GM19397 (cell line): Measurements from ENCODE around the gene MACROH2A2.
"Not testable (repeated sequence)": the region's sequence is repeated elsewhere in the genome, so short reads cannot be mapped to it uniquely, and the experiment has no call there.

Experiments used
- ATAC-seq: cut with Tn5 transposase; IDR thresholded peaks from one replicate; pipeline ENCODE4 v1.9.1; 2021; ENCODE audit warnings: mild to moderate bottlenecking, moderate library complexity; ENCODE audit not compliant: unreplicated experiment

Gene MACROH2A2

DNA sequence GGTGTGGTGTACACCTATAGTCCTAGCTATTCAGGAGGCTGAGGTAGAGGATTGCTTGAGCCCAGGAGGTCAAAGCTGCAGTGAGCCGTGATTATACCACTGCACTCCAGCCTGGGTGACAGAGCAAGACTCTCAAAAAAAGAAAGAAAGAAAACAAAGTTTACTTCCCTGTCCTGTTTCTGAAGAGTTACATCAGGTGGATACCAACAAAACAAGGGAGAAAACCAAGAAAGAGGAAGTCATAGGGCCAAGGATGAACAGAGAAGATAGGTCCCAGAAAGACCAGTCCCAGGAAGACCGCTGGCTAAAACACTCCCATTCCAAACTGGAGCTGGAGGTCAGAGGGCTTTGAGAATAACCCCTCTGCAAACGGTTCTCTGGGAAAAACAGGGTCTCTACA lies 13.5 kb downstream of the MACROH2A2 start:
- ATAC-seq = no peak

DNA sequence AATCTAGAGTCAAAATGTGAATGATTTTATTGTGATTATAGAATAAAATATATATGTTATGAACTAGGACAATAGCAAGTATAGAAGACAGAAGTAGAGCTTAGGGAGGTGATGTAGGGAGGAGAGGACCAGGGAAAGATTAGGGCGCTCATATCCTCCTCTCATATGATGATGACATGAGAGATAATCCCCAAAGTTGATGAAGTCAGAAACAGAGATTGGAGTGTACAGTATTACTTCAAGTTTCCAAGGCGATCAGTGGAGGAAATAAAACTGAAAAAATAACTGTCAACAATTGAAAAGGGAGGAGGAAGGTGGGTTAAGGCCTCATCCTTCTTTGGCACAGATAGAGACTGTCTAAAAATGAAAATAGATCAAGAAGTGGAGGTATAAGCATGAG lies 14.9 kb downstream of the MACROH2A2 start:
- no peak for ATAC-seq

DNA sequence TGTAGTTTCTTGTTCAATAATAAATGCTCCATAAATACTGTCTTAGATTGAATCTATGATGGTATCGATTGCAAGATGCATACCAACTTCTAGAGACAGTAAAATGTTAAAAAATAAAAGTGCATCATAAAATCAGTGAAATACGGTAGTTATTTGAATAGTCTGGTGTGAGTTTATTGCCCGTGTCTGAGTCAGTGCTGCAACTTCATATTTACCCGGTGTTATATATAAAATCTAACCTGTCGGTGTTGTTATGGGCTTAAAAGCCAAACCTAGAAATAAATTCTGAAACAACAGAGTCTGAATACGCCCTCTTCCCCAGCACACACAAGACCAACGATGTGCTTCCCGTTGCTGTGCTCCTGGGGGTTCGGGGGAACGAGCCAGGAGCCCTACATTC lies 16.3 kb downstream of the MACROH2A2 start:
- ATAC-seq = no peak

GRCh38 chr10:70069346-70069745 lies 16.7 kb downstream of the MACROH2A2 start:
- ATAC-seq = no peak

GRCh38 chr10:70070834-70071233 lies 18.2 kb downstream of the MACROH2A2 start:
- ATAC-seq = no peak

GRCh38 chr10:70074165-70074564 lies 21.5 kb downstream of the MACROH2A2 start:
- no peak for ATAC-seq

DNA sequence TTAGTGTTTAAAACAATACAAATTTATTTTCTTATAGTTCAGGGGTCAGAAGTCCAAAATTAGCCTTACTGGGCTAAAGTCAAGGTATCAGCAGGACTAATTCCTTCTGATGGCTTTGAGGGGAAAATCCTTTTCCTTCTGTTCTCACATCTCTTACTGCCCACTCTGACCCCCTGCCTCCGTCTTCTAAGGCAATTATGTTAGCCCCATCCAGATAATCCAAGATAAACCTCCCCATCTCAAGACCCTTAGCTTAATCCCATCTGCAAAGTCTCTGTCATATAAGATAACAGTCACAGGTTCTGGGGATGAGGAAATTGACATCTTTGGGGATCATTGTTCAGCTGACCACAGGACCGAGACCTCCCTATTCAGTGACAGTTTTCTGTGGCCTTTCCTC lies 22.3 kb downstream of the MACROH2A2 start:
- ATAC-seq = no peak

DNA sequence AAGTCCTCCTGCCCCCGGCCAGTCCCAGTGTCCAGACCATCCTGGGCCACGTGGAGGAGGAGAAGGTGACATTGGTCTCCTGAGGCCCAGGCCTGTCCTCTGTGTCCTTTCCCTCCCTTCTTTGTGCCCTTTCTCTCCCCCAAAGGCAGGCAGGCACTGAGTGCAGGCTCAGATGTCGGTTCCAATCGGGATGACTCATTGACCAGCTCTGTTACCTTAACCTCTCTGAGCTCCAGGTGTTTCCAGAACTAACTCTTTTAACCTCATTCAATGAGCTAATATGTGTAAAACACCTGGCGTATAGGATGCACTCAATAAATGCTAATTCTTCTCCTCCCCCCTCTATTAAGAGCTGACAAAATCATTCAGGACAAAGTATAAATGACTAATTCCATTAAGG lies 25.7 kb downstream of the MACROH2A2 start:
- no peak for ATAC-seq

- ATAC-seq = no peak
These were observed 26.3 kb downstream of the MACROH2A2 start for GRCh38 chr10:70078937-70079336.

- not testable (repeated sequence) for ATAC-seq
These were observed 28.1 kb downstream of the MACROH2A2 start for GRCh38 chr10:70080789-70081188.

- no peak for ATAC-seq
These were observed 31.5 kb downstream of the MACROH2A2 start for GRCh38 chr10:70084189-70084588.

DNA sequence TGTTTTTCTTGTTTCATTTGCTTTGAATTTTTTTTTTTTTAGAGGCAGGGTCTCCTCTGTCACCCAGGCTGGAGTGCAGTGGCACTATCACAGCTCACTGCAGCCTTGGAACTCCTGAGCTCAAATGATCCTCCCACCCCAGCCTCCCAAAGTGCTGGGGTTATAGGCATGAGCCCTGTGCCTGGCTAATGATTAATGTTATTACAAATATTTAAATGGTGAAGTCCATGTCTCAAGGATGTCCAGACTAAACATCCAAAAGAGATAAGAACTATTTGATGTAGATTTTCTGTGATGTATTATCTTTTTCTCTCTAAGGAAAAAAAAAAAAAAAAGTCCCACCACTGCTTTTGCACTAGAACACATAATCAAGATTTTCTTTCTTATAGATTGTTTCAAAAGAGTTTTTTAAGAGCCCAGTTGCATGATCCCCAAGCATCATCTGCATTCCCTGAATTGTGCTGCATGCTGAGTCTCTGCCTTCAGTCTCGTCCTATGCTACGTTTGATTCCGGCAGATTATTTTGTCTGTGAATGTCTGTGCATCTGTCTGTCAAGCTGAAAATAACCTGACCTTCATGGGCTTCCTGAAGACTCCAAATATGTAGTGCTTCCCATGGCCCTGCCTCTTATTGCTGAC lies 33.4 kb downstream of the MACROH2A2 start:
- ATAC-seq = no peak

DNA sequence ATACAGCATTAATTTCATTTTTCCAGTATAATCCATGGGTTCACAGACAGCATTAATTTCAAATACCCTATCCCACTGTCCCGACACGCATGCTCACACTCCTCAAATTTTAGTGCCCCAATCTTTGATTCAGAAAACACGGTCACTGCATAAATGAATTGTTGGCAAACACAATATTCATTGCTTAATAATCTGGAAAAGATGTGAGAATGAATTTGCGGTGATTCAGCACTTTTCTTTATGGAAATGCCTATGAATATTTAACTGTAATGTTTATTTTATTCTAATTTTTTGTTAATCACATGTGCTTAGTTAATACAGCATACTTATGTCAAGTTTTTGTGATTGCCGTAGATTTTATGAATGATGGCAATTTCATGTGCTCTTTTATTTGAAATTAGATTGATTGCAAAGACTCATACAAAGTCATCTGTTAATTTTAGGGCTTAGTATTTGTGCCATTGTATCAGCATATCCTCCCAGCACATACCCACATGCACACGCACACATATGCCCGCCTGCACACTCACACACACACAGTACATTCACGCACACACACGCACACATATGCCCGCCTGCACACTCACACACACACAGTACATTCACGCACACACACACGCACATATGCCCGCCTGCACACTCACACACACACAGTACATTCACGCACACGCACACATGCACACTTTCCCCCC lies 35.1 kb downstream of the MACROH2A2 start:
- ATAC-seq = no peak

- no peak for ATAC-seq
These were observed 35.7 kb downstream of the MACROH2A2 start for GRCh38 chr10:70088308-70088698.

DNA sequence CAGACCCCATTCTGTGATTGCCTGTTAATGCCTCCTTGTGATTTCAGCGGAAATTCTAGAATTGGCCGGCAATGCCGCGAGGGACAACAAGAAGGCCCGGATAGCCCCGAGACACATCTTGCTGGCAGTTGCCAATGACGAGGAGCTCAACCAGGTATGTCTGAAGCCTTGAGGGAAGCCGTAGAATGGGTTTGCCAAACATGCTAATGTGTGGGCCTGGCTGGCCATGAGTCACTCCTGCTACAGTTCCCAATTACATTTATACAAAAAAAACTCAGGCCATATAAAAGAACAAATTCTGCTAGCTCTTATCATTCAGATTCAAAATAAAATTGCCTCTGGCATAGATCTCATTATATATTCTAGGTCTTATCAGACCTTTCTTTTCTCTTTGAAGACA lies 37.4 kb downstream of the MACROH2A2 start:
- no peak for ATAC-seq

DNA sequence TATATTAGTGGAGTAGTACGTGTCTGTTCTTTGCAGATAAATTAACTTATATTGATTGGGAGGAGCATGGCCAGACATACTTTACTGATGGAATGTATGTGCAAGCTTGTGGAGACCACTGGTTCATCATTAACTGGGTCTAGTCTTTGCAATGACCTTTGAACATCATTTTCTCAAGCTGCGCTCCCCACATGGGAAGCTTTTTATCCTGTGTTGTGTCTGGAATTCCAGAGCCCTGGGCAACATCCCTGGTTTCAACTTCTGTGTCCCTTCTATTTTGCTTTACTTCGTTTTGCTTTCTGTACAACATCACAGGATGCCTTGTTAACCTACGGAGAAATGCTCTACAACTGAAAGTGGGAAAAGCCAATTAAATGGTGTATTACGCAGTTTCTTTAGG lies 38.3 kb downstream of the MACROH2A2 start:
- no peak for ATAC-seq

- no peak for ATAC-seq
These were observed 39.7 kb downstream of the MACROH2A2 start for GRCh38 chr10:70092389-70092718.

GRCh38 chr10:70093335-70093944 lies 40.8 kb downstream of the MACROH2A2 start:
- ATAC-seq = no peak

DNA sequence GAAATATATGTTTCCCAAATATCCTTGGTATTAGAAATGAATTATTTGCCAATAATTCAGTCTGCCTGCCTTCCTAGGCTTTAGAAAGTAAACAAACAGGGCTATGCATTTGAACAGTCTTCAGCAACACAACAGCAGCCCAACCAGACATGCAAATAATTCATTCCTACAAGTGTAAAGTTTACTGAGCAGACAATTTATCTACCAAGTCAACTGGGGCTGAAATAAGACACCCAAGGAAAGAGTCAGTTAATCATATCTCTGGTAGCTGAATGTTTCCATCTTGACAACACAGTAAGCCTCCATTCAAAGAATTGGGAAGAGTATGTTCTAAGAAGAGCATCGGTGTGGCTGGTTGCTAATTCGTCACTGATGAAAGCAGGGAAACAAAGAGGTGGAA lies 41.6 kb downstream of the MACROH2A2 start:
- no peak for ATAC-seq

DNA sequence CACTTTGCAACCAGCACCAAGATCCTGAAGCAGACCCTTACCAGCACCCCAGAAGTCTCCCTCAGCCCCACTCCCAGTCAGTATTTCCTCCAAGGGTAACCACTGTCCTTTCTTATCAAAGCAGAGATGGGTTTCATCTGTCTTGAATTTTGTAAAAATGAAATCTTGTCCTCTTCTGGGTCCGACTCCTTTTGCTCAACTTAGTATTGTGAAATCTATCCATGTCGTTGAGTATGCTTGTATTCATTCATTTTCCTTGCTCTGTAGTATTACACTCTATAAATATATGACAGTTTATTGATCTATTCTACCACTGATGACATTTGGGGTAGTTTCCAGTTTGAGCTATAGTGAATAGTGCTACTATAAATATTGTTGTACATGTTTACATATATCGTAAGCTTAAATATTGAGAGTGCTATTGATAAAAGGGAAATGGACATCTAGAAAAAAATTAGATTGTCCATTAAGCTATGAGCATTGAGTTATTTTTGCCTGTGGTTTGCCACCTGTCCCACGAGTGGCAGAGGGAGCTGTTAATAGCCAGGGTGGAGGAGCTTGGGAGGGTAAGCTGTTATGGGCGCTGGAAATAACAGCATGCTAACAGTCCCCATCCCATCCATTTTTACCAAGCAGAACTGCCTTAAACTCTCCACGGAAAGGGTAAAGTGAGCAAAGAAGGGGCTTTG lies 43.5 kb downstream of the MACROH2A2 start:
- no peak for ATAC-seq

GRCh38 chr10:70096705-70097420 lies 44.2 kb downstream of the MACROH2A2 start:
- no peak for ATAC-seq
